GM18909 (cell line): Measurements from ENCODE around the gene BORCS6.

Source experiments
- ATAC-seq: cut with Tn5 transposase; IDR thresholded peaks from one replicate; pipeline ENCODE4 v1.9.1; 2021; ENCODE audit warnings: mild to moderate bottlenecking; ENCODE audit not compliant: unreplicated experiment, poor library complexity

Gene BORCS6

GRCh38 chr17:8212312-8213180 is 22.6 kb upstream of the BORCS6 start:
- no peak for ATAC-seq

GRCh38 chr17:8210761-8211458 is 20.9 kb upstream of the BORCS6 start:
- ATAC-seq = no peak

GRCh38 chr17:8209907-8210760 is 20.2 kb upstream of the BORCS6 start, which contains the start of gene AURKB:
TSS of gene AURKB (minus strand) at chr17:8210575. CDS start at chr17:8210224, 351 bp downstream.
- ATAC-seq = peak; percentile 93

DNA sequence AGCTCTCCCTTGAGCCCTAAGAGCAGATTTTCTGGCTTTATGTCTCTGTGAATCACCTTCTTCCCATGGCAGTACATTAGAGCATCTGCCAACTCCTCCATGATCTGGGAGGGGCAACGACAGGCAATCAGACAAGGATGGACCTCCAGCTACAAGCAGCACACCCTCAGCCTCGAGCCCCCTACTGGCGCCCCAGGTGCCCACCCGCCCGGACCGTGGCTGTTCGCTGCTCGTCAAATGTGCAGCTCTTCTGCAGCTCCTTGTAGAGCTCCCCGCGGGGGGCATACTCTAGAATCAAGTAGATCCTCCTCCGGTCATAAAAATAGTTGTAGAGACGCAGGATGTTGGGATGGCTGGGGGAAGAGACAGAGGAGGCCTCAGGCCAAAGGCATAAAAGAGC is 16.6 kb upstream of the BORCS6 start:
- ATAC-seq = no peak

- no peak for ATAC-seq
Measured at GRCh38 chr17:8204761-8205555, 15.0 kb upstream of the BORCS6 start.

DNA sequence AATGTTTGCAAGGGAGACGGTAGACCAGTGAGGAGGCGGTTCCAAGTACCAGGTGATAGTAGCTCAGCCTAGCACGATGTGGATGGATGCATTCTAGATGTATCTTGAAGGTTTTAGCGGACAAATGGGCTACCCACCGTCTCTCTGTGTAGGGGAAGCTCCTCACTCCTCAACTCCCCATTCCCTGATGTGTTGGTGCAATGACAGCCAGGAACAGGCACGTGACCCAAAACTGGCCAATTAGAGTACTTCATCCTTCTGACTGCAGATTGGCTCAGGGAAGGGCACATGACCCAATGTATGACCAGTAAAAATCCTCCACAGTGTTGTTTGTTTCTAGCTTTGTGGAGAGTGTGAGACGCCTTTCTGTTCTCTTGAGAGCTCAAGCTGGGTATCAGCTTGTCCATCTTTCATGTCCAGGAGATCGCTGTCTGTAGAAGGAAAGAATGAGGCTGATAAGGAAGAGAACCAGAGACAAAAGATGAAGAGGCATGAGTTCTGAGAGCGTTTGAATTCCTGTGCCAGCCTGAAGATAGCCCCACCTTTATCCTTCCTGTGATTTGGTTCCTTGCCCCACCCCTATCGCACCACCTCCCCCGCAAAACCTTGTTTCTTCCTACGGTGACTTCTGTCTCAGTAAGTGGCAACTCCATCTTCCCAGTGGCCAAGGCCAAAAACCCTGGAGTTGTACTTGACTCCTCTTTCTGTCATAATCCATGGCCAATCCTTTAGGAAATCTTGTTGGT is 2.3 kb upstream of the BORCS6 start:
- peak; percentile 31 for ATAC-seq

DNA sequence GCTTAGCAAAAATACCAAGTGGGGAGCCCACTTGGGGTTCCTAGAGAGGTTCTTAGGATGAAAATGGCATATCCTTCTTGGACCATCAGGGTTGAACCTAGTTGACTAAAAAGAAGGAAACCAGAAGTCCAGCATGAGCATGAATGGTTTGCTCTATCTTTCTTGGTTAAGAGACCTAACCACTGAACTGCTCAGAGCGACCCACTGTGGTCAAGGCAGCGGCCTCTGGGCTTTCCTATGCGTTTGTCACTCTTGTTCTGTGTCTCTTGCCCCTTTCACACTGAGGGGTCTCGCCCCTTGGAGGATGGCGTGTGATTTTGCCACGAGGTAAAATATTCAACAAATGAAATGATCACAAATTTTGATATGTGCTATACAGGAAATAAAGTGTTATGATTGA is 526 bp upstream of the BORCS6 start:
- no peak for ATAC-seq

DNA sequence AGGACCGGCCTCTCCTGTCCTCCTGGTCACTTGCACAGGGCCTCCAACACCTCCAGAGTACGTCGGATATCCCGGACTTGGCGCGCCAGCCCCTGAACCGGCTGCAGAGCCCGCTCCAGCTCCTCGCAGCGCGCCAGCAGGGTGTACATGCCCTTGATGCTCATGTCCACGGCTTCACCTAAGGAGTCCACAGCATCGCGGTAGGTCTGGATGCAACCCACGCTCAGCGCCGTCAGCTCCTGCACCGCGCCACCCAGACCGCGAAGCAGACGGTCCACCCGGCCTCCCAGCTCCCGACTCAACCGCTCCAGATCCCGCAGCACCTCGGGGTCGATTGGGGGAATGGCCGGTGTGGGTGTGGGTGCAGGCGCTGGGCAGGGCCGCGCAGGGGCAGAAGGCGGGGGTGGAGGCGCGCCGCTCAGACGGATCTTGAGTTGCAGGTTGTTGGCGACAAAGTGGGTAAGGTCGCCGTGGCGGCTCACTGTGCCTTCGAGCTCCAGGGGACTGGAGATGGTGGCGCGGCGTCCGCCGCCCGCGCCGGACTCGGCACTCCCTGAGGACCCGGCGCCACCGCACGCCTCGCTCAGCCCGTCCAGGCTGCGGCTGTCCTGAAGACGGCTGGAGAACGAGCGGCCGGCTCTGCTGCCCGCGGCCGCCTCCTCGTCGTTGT is 804 bp downstream of the BORCS6 start:
- no peak for ATAC-seq

- ATAC-seq = no peak
Measured at GRCh38 chr17:8188263-8188839, 1.6 kb downstream of the BORCS6 start.

- peak; percentile 35 for ATAC-seq
Measured at GRCh38 chr17:8187517-8188262, 2.3 kb downstream of the BORCS6 start.

DNA sequence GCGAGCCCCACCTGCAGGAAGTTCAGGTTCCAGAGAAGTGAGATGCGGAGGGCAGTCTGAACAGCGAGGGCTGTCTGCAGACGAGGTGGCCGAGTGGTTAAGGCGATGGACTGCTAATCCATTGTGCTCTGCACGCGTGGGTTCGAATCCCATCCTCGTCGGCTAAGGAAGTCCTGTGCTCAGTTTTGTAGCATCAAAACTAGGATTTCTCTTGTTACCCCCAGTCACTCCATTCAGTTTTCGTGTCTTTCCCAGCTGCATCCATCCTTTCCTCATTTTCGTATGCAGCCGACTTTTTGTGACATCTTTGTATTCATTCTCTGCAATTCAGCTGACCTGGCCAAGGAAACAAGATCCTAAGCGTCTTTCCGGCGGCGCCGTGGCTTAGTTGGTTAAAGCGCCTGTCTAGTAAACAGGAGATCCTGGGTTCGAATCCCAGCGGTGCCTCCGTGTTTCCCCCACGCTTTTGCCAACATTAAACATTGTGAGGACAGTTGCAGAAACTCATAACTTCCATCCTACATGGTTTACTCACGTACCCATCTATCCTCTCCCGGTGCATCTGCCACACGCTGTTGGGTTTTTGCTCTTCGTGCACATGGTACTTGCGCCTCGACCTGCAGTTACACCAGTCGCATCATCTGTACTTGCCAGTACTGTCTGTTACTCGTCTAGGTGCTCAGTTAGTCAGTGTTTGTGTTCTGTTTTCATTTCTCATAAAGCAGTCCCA is 3.0 kb downstream of the BORCS6 start:
- ATAC-seq = peak; percentile 31

GRCh38 chr17:8186446-8186786 is 3.6 kb downstream of the BORCS6 start:
- ATAC-seq = peak; percentile 1

DNA sequence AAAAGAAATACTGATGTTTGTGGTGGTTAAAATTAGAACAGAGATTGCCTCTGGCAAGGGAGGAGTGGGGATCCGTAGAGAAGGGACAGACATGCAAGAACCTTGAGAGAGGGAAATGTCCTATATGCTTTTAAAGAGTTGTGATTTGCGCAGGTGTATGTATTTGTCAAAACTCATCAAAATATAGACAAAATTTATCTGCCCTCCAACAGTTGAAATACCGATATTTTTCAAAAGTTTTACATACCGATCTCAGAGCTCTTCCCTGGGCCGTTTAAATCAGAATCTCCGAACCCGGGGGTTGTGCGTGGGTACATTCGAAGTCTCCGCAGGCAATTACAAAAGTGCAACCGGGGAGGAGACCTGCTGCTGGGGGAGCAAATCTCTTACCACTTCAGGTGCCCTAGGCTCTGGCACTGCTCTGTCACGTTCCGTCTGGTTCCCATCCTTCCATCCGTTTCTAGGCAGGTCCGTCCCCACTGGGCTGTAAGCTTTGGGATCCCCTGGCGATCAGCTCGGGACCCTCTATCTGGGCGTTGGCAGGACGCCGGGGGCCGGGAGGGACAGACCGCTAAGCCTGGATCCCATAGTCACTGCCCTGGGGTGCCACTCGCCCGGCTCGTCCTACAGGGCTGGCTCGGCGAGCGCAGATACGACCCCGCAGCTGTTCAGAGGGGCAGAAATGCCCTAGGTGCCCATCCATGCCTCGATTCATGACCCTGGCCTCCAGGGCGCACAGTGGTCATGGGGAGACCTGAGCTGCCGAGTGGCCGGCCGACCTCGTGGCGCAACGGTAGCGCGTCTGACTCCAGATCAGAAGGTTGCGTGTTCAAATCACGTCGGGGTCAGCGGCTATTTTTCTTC is 4.2 kb downstream of the BORCS6 start:
- ATAC-seq = peak; percentile 32

DNA sequence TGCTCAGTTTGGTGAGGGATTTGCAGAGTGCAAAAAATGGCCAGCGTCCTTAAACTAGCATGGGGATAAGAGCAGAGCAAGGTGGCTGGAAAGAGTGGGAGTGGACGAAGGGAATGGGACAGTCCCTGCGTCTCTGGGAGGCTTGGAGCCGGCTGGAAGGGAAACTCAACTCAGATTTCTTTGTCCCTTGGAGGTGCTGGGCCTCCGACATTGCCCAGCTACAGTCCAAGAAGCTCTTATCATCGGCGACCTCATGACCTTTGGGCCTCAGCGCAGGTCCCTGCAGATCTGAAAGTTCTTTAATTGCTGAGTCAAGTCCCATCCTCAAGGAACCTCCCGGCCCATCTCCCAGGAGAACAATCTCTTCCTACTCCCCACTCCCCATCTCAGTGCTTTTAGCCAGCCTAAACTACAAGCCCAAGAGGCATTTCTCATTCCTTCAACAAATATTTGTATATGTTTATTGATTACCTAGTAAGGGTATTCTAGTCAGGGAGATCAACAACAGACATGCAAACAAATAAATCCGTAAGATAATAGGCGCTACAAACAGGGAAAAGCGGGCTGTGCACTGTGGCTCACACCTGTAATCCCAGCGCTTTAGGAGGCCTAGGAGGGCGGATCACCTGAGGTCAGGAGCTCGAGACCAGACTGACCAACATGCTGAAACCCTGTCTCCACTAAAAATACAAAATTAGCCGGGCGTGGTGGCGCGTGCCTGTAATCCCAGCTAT is 12.8 kb downstream of the BORCS6 start:
- ATAC-seq = no peak

- ATAC-seq = peak; percentile 43
Measured at GRCh38 chr17:8176197-8176940, 13.6 kb downstream of the BORCS6 start, which contains the start of gene TMEM107. TSS of gene TMEM107 (minus strand) at chr17:8176380. CDS start at chr17:8176286, 94 bp downstream.
